Vagina (tissue), 2 donors: ENCODE measurements around the gene FAIM2. TPM values are rescaled to one million over a fixed set of nuclear protein-coding genes. Genes with fewer than 3 reads are reported as not detected.

Experiments
- DNase-seq, 2 donors: peaks; one replicate each; pipeline ENCODE4 v3.0.0-alpha.2; 2017; ENCODE audit errors: extremely low spot score in 2 of 2
- H3K27ac ChIP-seq: fragments of 200-600 bp; sonication (generic); one replicate; pipeline ENCODE4 v1.5.1; 2019
- H3K27me3 ChIP-seq: fragments of 200-600 bp; sonication (generic); one replicate; pipeline ENCODE4 v1.5.1; 2019
- H3K36me3 ChIP-seq, 2 donors: fragments of 200-600 bp; sonication (generic); one replicate each; pipeline ENCODE4 v1.5.1; 2017 to 2019
- H3K4me1 ChIP-seq: fragments of 200-600 bp; sonication (generic); one replicate; pipeline ENCODE4 v1.5.1; 2019
- H3K4me3 ChIP-seq, 2 donors: fragments of 200-600 bp; sonication (generic); 1 replicate in 1 of 2; 2 replicates in 1 of 2; pipeline ENCODE4 v1.5.1; 2016 to 2019
- H3K9me3 ChIP-seq: fragments of 200-600 bp; sonication (generic); one replicate; pipeline ENCODE4 v1.5.1; 2019
- POLR2A ChIP-seq, 2 donors: fragments of 450-650 bp; IDR thresholded peaks; one replicate each; pipeline ENCODE4 v1.6.1; 2017; ENCODE audit warnings: antibody characterized with exemption in 2 of 2, mild to moderate bottlenecking in 2 of 2, moderate library complexity in 2 of 2
- POLR2AphosphoS5 ChIP-seq, 2 donors: sonication (generic); formaldehyde crosslinking; IDR thresholded peaks; one replicate each; pipeline ENCODE4 v1.9.0; 2017; ENCODE audit warnings: antibody characterized with exemption in 2 of 2, mild to moderate bottlenecking in 2 of 2, low read depth in 1 of 2; ENCODE audit not compliant: insufficient read depth in 1 of 2
- intact Hi-C: fragments of 100-400 bp; cut with DNase I; formaldehyde crosslinking; loops from one replicate; pipeline ENCODE4 v1.15.1; 2023
- total RNA-seq: library from RNA; depleted of rRNA; stranded (reverse); fragments of >200 nt; gene quantifications from one replicate; pipeline ENCODE4 v1.2.3, GENCODE V29; 2016
- TF ChIP-seq, protein P1 (sequence below), 3 experiments: fragments of 450-650 bp in 2 of 3; fragments of 200-600 bp in 1 of 3; sonication (generic) in 1 of 3; IDR thresholded peaks; one replicate each; pipeline ENCODE4 v1.5.1; 2017 to 2019; ENCODE audit warnings: antibody characterized with exemption in 3 of 3, mild to moderate bottlenecking in 2 of 3, moderate library complexity in 2 of 3

FAIM2 gene
- total RNA-seq, 1 donor from 2014 or later: 19.4 TPM

DNA sequence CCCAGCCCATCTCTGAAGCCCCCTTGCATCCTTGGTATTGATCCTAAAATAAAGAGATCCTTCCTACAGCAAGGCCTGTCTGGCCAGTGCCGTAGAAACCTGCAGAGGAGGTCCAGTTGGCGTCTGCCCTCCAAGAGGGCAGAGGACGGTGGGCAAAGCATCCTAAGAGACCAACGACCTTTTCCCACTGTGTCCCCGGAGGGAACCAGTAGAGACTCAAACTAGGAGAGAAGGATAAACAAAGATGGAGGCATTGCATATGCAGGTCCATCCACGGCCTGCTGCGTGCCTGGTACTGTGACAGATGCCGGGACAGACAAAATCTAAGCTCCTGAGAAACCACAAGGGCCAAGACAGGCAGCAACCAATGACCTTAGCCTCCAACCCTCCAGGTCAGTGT is 79.3 kb downstream of the FAIM2 start:
- Histone ChIP-seq H3K9me3 (no peaks in the 10 kb centered on the region), H3K4me1 (peaks cover 71% of the 10 kb centered on the region), H3K36me3 (no peaks in the 10 kb centered on the region), H3K27me3 (no peaks in the 10 kb centered on the region), H3K4me3 (no peak overlapping the region), H3K27ac (peak overlapping the region; percentile 32)
- TF ChIP-seq, protein P1, sequence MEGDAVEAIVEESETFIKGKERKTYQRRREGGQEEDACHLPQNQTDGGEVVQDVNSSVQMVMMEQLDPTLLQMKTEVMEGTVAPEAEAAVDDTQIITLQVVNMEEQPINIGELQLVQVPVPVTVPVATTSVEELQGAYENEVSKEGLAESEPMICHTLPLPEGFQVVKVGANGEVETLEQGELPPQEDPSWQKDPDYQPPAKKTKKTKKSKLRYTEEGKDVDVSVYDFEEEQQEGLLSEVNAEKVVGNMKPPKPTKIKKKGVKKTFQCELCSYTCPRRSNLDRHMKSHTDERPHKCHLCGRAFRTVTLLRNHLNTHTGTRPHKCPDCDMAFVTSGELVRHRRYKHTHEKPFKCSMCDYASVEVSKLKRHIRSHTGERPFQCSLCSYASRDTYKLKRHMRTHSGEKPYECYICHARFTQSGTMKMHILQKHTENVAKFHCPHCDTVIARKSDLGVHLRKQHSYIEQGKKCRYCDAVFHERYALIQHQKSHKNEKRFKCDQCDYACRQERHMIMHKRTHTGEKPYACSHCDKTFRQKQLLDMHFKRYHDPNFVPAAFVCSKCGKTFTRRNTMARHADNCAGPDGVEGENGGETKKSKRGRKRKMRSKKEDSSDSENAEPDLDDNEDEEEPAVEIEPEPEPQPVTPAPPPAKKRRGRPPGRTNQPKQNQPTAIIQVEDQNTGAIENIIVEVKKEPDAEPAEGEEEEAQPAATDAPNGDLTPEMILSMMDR (IDR thresholded peaks at IDR 0.05): no peak
- TF ChIP-seq POLR2AphosphoS5 (IDR thresholded peaks at IDR 0.05; ENCODE audit: insufficient read depth in 1 of 2, low read depth in 1 of 2) (no peak), POLR2A (IDR thresholded peaks at IDR 0.05) (no peak)
- intact Hi-C loops: no loop called here
- no peak for DNase-seq

DNA sequence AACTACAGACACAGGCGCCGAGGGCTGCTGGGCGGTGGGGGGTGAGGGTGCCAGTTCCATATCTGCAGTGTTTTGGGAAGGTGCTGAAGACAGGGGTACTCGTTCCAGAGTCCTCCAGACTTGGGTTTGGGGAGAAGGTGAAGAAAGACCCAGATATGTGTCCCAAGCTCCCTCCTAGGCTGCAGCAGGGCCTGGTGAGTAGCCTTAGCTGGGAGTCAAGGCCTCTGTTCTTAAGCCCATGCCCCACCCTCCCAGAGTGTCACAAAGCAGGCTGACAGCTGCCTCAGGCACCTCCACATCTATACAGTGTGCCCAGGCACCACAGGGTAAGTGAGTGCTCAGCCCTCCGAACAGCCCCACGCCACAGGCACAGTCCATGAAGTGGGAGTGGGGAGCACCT is 79.7 kb downstream of the FAIM2 start:
- H3K9me3 ChIP-seq: no peaks in the 10 kb centered on the region
- peaks cover 66% of the 10 kb centered on the region for H3K4me1 ChIP-seq
- intact Hi-C loops: no loop called here
- no peaks in the 10 kb centered on the region for H3K27me3 ChIP-seq
- H3K4me3 ChIP-seq: no peak overlapping the region
- TF ChIP-seq, protein P1 (IDR thresholded peaks at IDR 0.05): no peak
- TF ChIP-seq POLR2AphosphoS5 (IDR thresholded peaks at IDR 0.05; ENCODE audit: insufficient read depth in 1 of 2, low read depth in 1 of 2) (no peak), POLR2A (IDR thresholded peaks at IDR 0.05) (no peak)
- no peak overlapping the region for H3K27ac ChIP-seq
- no peak for DNase-seq
- H3K36me3 ChIP-seq: no peaks in the 10 kb centered on the region

DNA sequence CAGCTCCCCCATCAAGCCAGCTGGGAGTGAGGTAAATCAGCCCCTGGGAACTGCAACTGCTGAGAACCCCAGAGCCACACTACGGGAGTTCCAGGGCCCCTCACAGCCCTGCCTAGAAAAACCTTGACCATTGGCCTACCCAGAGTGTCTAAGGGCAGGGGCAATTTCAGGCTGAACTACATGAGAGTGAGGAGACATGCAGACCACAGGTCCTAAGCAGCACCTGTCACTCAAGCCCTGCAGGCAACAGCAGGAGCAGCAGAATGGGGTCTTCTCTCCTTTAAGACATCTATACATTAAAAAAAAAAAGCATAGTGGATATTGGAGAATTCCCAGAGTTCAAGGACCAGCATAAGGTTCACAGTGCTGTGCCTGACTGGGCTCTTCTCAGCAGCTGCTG is 80.3 kb downstream of the FAIM2 start:
- Histone ChIP-seq H3K27ac (no peak overlapping the region), H3K4me1 (peaks cover 63% of the 10 kb centered on the region)
- TF ChIP-seq, protein P1 (IDR thresholded peaks at IDR 0.05): no peak
- no peak for TF ChIP-seq POLR2AphosphoS5 (IDR thresholded peaks at IDR 0.05; ENCODE audit: insufficient read depth in 1 of 2, low read depth in 1 of 2)
- no peak for TF ChIP-seq POLR2A (IDR thresholded peaks at IDR 0.05)

DNA sequence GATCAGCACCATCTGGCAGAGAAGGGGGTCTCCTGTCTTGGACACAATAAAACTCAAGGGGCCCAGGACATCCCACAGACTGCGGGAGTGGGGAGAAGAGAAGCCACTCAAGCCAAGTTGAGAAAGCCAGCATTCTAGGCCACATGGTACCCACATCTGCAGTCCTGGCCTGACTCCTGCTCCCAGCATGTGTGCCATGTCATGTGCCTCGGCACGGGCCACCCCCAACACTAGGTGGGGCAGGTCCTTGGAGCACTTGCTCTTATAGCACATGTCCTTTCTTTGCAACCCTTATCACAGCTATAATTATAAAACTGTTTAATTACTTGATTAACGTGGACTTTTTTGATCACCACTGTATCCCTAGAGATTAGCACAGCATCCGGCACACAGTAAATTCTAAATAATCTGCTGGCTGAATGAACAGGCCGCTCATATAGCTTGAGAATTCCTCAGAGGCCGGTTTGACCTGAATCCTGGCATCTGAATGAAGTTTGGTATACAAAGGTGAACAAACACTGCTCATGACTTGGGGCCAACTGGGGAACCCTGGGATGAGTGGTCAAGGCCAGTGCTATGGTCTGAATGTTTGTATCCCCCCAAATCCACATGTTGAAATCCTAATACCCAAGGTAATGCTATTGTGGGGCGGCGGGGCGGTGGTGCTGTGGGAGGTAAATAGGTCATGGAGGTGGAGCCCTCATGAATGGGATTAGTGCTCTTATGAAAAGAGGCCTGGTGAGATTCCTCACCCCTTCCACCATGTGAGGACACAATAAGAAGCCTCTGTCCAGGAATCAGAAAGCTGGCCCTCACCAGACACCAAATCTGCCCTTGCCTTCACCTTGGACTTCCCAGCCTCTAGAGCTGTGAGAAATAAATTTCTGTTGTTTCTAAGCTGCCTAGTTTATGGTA is 82.1 kb downstream of the FAIM2 start:
- Histone ChIP-seq H3K36me3 (no peaks in the 10 kb centered on the region), H3K27me3 (no peaks in the 10 kb centered on the region), H3K9me3 (no peaks in the 10 kb centered on the region), H3K4me1 (peaks cover 52% of the 10 kb centered on the region), H3K27ac (no peak overlapping the region), H3K4me3 (no peak overlapping the region)
- TF ChIP-seq, protein P1 (IDR thresholded peaks at IDR 0.05): no peak
- TF ChIP-seq POLR2A (IDR thresholded peaks at IDR 0.05) (no peak), POLR2AphosphoS5 (IDR thresholded peaks at IDR 0.05; ENCODE audit: insufficient read depth in 1 of 2, low read depth in 1 of 2) (no peak)
- intact Hi-C loops: no loop called here
- DNase-seq: no peak

More for the DNA sequence above, 80.3 kb downstream of the FAIM2 start:
- no peaks in the 10 kb centered on the region for H3K36me3 ChIP-seq
- no peaks in the 10 kb centered on the region for H3K9me3 ChIP-seq
- intact Hi-C loops: no loop called here
- H3K4me3 ChIP-seq: no peak overlapping the region
- no peak for DNase-seq
- no peaks in the 10 kb centered on the region for H3K27me3 ChIP-seq

DNA sequence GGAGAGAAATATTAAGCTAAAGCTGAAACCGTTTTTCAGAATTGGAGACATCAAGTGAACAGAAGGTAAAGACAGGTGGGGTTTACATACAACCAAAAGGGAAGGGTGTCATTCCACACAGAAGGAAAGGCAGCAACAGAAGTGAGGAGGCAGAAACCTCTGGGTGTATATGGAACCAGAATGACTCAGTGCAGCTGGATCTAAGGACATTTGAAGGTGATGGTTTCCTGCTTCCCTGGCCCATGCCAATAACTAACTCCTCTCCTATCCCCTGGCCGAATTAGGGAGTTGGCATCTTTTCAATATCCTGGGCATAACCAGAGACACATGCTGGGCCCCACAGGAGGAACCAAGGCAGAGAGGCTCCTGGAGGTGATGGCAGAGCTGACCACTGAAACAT is 83.9 kb downstream of the FAIM2 start:
- no peak for DNase-seq

More for the DNA sequence above, 83.9 kb downstream of the FAIM2 start:
- Histone ChIP-seq H3K9me3 (no peaks in the 10 kb centered on the region), H3K36me3 (no peaks in the 10 kb centered on the region), H3K27me3 (no peaks in the 10 kb centered on the region), H3K4me3 (no peak overlapping the region), H3K4me1 (peaks cover 34% of the 10 kb centered on the region), H3K27ac (no peak overlapping the region)
- TF ChIP-seq, protein P1 (IDR thresholded peaks at IDR 0.05): no peak
- TF ChIP-seq POLR2A (IDR thresholded peaks at IDR 0.05) (no peak), POLR2AphosphoS5 (IDR thresholded peaks at IDR 0.05; ENCODE audit: insufficient read depth in 1 of 2, low read depth in 1 of 2) (no peak)
- intact Hi-C loops: no loop called here
